IMR-90 (cell line): ENCODE results near the gene SYNRG. TPM values are rescaled to one million over a fixed set of nuclear protein-coding genes. Genes with fewer than 3 reads are reported as not detected.

Source experiments
- ATAC-seq: fragments of 200-7000 bp; cut with Tn5 transposase; 2 replicates; pipeline ENCODE4 v1.9.1; 2020; ENCODE audit warnings: low read depth, mild to moderate bottlenecking, moderate library complexity
- BruUV-seq: library from RNA; stranded (reverse); fragments of 400-500 nt; replicated peaks from 2 replicates; lab custom pipeline; 2021; lab: Mats Ljungman, UMichigan
- CTCF ChIA-PET: fragments of 300-600 bp; formaldehyde crosslinking; extraction: SDS; loops from one replicate; lab custom pipeline; 2021; ENCODE audit warnings: antibody characterized with exemption; lab: Yijun Ruan, JAX
- POLR2A ChIA-PET: fragments of 300-600 bp; sonication (Branson Sonifier 250); formaldehyde crosslinking; loops from one replicate; lab custom pipeline; 2022; ENCODE audit warnings: antibody characterized with exemption; ENCODE audit not compliant: unreplicated experiment; lab: Charles Lee
- DNase-seq: peaks from one replicate; pipeline ENCODE4 v3.0.0; 2013
- H2AFZ ChIP-seq: replicated peaks from 2 replicates; pipeline ENCODE3; 2013; ENCODE audit warnings: low read length, mild to moderate bottlenecking; ENCODE audit not compliant: poor library complexity
- H2AK5ac ChIP-seq: 2 replicates; pipeline ENCODE4 v1.6.1; 2013; ENCODE audit warnings: low read depth, low read length, inconsistent platforms
- H2AK9ac ChIP-seq: replicated peaks from 2 replicates; pipeline ENCODE3; 2013; ENCODE audit warnings: mild to moderate bottlenecking, low read depth, low read length, moderate library complexity; ENCODE audit not compliant: poor library complexity
- H2BK120ac ChIP-seq: 2 replicates; pipeline ENCODE4 v1.6.1; 2013; ENCODE audit warnings: low read depth, low read length, inconsistent platforms
- H2BK15ac ChIP-seq: 3 replicates; pipeline ENCODE4 v1.6.1; 2013; ENCODE audit warnings: low read depth, low read length, inconsistent platforms
- H2BK20ac ChIP-seq: 2 replicates; pipeline ENCODE4 v1.6.1; 2013; ENCODE audit warnings: low read depth, mild to moderate bottlenecking, inconsistent platforms, low read length, moderate library complexity
- H2BK5ac ChIP-seq: 2 replicates; pipeline ENCODE4 v1.6.1; 2013; ENCODE audit warnings: mild to moderate bottlenecking, low read depth, low read length, inconsistent platforms; ENCODE audit not compliant: poor library complexity, severe bottlenecking
- H3K14ac ChIP-seq: replicated peaks from 2 replicates; pipeline ENCODE4 v1.6.1; 2013; ENCODE audit warnings: low read depth, low read length, inconsistent platforms
- H3K18ac ChIP-seq: 2 replicates; pipeline ENCODE4 v1.6.1; 2013; ENCODE audit warnings: low read depth, low read length, control low read depth
- H3K23ac ChIP-seq: 2 replicates; pipeline ENCODE4 v1.6.1; 2013; ENCODE audit warnings: low read depth, low read length, inconsistent platforms
- H3K27ac ChIP-seq: 2 replicates; pipeline ENCODE4 v1.5.1; 2013; ENCODE audit warnings: mild to moderate bottlenecking, control low read depth, low read length; ENCODE audit not compliant: insufficient read depth
- H3K27me3 ChIP-seq: 2 replicates; pipeline ENCODE4 v1.6.1; 2013; ENCODE audit warnings: low read length; ENCODE audit not compliant: control insufficient read depth, insufficient read depth
- H3K36me3 ChIP-seq: 2 replicates; pipeline ENCODE4 v1.6.1; 2013; ENCODE audit warnings: low read length, mixed read lengths; ENCODE audit not compliant: control insufficient read depth, insufficient read depth
- H3K4ac ChIP-seq: 2 replicates; pipeline ENCODE4 v1.6.1; 2013; ENCODE audit warnings: low read depth, low read length, inconsistent platforms
- H3K4me1 ChIP-seq: 2 replicates; pipeline ENCODE4 v1.6.1; 2013; ENCODE audit warnings: low read length, mixed read lengths; ENCODE audit not compliant: control insufficient read depth, insufficient read depth
- H3K4me2 ChIP-seq: 2 replicates; pipeline ENCODE4 v1.6.1; 2013; ENCODE audit warnings: low read depth, mild to moderate bottlenecking, control low read depth, low read length, moderate library complexity
- H3K4me3 ChIP-seq: 2 replicates; pipeline ENCODE4 v1.5.1; 2013; ENCODE audit warnings: low read depth, mild to moderate bottlenecking, control low read depth, low read length, moderate library complexity; ENCODE audit not compliant: insufficient read depth
- H3K56ac ChIP-seq: 2 replicates; pipeline ENCODE4 v1.6.1; 2013; ENCODE audit warnings: low read length, inconsistent platforms; ENCODE audit not compliant: insufficient read depth; ENCODE audit errors: extremely low read depth
- H3K79me1 ChIP-seq, 2 experiments: 2 replicates each; pipeline ENCODE4 v1.6.1; 2013; ENCODE audit warnings: low read length in 2 of 2, inconsistent platforms in 1 of 2, low read depth in 1 of 2
- H3K9ac ChIP-seq: 2 replicates; pipeline ENCODE4 v1.6.1; 2013; ENCODE audit warnings: low read depth, low read length, control low read depth
- H3K9me1 ChIP-seq: 2 replicates; pipeline ENCODE4 v1.6.1; 2013; ENCODE audit warnings: low read length, inconsistent platforms; ENCODE audit not compliant: insufficient read depth
- H3K9me3 ChIP-seq: 2 replicates; pipeline ENCODE4 v1.6.1; 2013; ENCODE audit warnings: low read length; ENCODE audit not compliant: control insufficient read depth, insufficient read depth
- H4K20me1 ChIP-seq: 2 replicates; pipeline ENCODE4 v1.6.1; 2013; ENCODE audit warnings: low read length, inconsistent platforms; ENCODE audit not compliant: insufficient read depth
- H4K5ac ChIP-seq: 2 replicates; pipeline ENCODE4 v1.6.1; 2013; ENCODE audit warnings: mild to moderate bottlenecking, low read depth, low read length, control low read depth
- H4K8ac ChIP-seq, 2 experiments: 2 replicates each; pipeline ENCODE4 v1.6.1; 2013; ENCODE audit warnings: low read depth in 2 of 2, low read length in 2 of 2, control low read depth in 1 of 2, inconsistent platforms in 1 of 2
- H4K91ac ChIP-seq: 2 replicates; pipeline ENCODE4 v1.6.1; 2013; ENCODE audit warnings: low read depth, low read length, inconsistent platforms; ENCODE audit not compliant: insufficient read depth
- FOS ChIP-seq: fragments of 150-350 bp; IDR thresholded peaks from 2 replicates; pipeline ENCODE4 v1.6.1; 2016; ENCODE audit warnings: low read depth, low read length
- POLR2A ChIP-seq: IDR thresholded peaks from 2 replicates; pipeline ENCODE4 v1.6.1; 2012; ENCODE audit warnings: mild to moderate bottlenecking, low read depth, low read length
- RAD21 ChIP-seq: IDR thresholded peaks from 2 replicates; pipeline ENCODE4 v1.6.1; 2012; ENCODE audit warnings: low read length, improper control_type of control experiment
- WGBS, 2 experiments: methylation state at CpG; one replicate each; pipeline versions ENCODE4 v1.1.5 to v1.1.7; 2013; ENCODE audit warnings: missing lambda C conversion rate in 2 of 2; ENCODE audit not compliant: insufficient read length in 1 of 2; ENCODE audit errors: extremely low coverage in 2 of 2; 5-methylcytosine and 5-hydroxymethylcytosine counted together
- dilution Hi-C: fragments of 300-500 bp; cut with HindIII; formaldehyde crosslinking; loops from one replicate; pipeline ENCODE4 v1.14.3; 2018; ENCODE audit warnings: low sequenced_read_pairs; ENCODE audit not compliant: unreplicated experiment
- in situ Hi-C: fragments of 300-500 bp; cut with MboI; formaldehyde crosslinking; loops from 3 replicates; pipeline ENCODE4 v1.14.3; 2019; ENCODE audit warnings: low sequenced_read_pairs, inconsistent platforms, mixed read lengths
- intact Hi-C: fragments of 100-400 bp; cut with micrococcal nuclease; formaldehyde crosslinking; loops from 2 replicates; pipeline ENCODE4 v1.10.0; 2022
- microRNA-seq, 2 experiments: library from miRNA; stranded (forward) in 1 of 2; unstranded in 1 of 2; fragments of 10-50 nt in 1 of 2; fragments of <30 nt in 1 of 2; gene quantifications in 1 of 2; microRNA quantifications in 1 of 2; one replicate each; pipeline versions ENCODE3 to v1.1.0; 2013 to 2020; ENCODE audit not compliant: insufficient read depth in 1 of 2, insufficient read length in 1 of 2, unreplicated experiment in 1 of 2
- polyA plus RNA-seq, 3 experiments: library from polyadenylated mRNA; depleted of rRNA; stranded (reverse); fragments of >200 nt; gene quantifications; 2 replicates each; pipeline ENCODE4 v1.2.3, GENCODE V29; 2012; ENCODE audit warnings: low replicate concordance in 1 of 3
- small RNA-seq, 5 experiments: library from RNA; depleted of rRNA; stranded (forward); fragments of <200 nt; gene quantifications; one replicate each; pipeline ENCODE3, GENCODE V24; 2012
- total RNA-seq: library from RNA; depleted of rRNA; stranded (reverse); fragments of >200 nt; gene quantifications from 2 replicates; pipeline ENCODE4 v1.2.3, GENCODE V29; 2012; rRNA removed
- TF ChIP-seq, protein P1 (sequence below): fragments of 150-350 bp; IDR thresholded peaks from 2 replicates; pipeline ENCODE4 v1.6.1; 2017; ENCODE audit warnings: mild to moderate bottlenecking, antibody characterized with exemption, low read length, low read depth
- TF ChIP-seq, protein P2 (sequence below): conservative IDR thresholded peaks from 2 replicates; pipeline ENCODE4 v1.5.1; 2012; ENCODE audit warnings: mild to moderate bottlenecking, low read depth, low read length, improper control_type of control experiment

The SYNRG gene
- total and polyA plus RNA-seq, 2 of the 4 experiments (the other 2 are of a cell fraction), result 11.7 to 15.2 TPM

DNA sequence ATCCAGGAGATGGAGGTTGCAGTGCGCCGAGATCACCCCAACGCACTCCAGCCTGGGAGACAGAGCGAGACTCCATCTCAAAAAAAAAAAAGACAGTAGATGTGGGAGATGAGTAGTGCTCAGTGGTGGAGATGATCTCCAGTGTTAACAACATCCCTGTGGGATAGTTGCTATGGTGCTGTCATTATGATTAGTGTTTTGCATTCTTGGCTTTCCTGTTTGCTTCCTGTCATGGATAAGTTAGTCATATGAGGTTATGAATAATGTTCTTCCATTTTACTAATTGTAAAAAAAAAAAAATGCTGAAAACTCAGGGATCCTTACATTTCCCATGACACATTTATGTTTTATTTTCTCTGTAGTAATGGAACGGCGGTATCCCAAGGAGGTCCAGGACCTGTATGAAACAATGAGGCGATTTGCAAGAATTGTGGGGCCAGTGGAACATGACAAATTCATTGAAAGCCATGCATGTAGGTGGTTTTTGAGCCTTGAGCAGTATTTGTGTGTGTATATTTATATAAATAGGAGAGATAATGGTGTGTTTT, 144.1 kb downstream of the SYNRG start:
- Histone ChIP-seq H3K36me3 (peaks cover 14% of the 10 kb centered on the region), H2BK5ac (no peak overlapping the region), H3K14ac (no peak overlapping the region), H3K18ac (no peak overlapping the region), H3K27ac (no peak overlapping the region), H3K79me1 (peaks cover 3 to 5% of the 10 kb centered on the region in 2 experiments; a peak in 2 of 4 replicates), H3K23ac (no peak overlapping the region), H2BK20ac (no peak overlapping the region), H3K4ac (no peak overlapping the region), H2BK120ac (no peak overlapping the region), H2AK9ac (no peak overlapping the region), H2BK15ac (no peak overlapping the region), H3K4me1 (no peaks in the 10 kb centered on the region), H4K20me1 (no peaks in the 10 kb centered on the region), H3K4me3 (no peak overlapping the region), H4K91ac (no peak overlapping the region), H4K8ac (no peak overlapping the region), H3K27me3 (no peaks in the 10 kb centered on the region), H2AFZ (no peak overlapping the region), H4K5ac (no peak overlapping the region), H3K9me3 (no peaks in the 10 kb centered on the region), H3K9ac (no peak overlapping the region), H3K56ac (no peak overlapping the region), H3K4me2 (no peak overlapping the region), H3K9me1 (peaks cover 5% of the 10 kb centered on the region; the same call in 1 of the 2 replicates), H2AK5ac (no peak overlapping the region)
- POLR2A ChIA-PET, result no interaction called here
- DNase-seq (peak; percentile 72), ATAC-seq (peak; percentile 29; the same call in 1 of the 2 replicates)
- TF ChIP-seq POLR2A, result no peak
- no peak for TF ChIP-seq RAD21
- TF ChIP-seq, protein P1, sequence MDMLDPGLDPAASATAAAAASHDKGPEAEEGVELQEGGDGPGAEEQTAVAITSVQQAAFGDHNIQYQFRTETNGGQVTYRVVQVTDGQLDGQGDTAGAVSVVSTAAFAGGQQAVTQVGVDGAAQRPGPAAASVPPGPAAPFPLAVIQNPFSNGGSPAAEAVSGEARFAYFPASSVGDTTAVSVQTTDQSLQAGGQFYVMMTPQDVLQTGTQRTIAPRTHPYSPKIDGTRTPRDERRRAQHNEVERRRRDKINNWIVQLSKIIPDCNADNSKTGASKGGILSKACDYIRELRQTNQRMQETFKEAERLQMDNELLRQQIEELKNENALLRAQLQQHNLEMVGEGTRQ, result no peak
- no peak for TF ChIP-seq FOS
- TF ChIP-seq, protein P2, sequence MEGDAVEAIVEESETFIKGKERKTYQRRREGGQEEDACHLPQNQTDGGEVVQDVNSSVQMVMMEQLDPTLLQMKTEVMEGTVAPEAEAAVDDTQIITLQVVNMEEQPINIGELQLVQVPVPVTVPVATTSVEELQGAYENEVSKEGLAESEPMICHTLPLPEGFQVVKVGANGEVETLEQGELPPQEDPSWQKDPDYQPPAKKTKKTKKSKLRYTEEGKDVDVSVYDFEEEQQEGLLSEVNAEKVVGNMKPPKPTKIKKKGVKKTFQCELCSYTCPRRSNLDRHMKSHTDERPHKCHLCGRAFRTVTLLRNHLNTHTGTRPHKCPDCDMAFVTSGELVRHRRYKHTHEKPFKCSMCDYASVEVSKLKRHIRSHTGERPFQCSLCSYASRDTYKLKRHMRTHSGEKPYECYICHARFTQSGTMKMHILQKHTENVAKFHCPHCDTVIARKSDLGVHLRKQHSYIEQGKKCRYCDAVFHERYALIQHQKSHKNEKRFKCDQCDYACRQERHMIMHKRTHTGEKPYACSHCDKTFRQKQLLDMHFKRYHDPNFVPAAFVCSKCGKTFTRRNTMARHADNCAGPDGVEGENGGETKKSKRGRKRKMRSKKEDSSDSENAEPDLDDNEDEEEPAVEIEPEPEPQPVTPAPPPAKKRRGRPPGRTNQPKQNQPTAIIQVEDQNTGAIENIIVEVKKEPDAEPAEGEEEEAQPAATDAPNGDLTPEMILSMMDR, result no peak
- dilution Hi-C loops (no loop called here), intact Hi-C loops (no loop called here), in situ Hi-C loops (no loop called here)
- CTCF ChIA-PET, result interaction anchor here (0.6 kb wide), 1 partner anchor 14 kb away, joined by 3 read pairs; no protein-coding TSS in a partner anchor
- no CpG with 5 or more reads among the region's 7 CpGs for WGBS, 2 experiments
- no TSS peak for BruUV-seq

Small RNA genes within 50 kb of the gene (microRNA-seq; reads per million reads assigned to microRNA genes)
- 0 reads per million in 2 experiments for gene MIR378J

Small RNA genes within 50 kb of the gene (small RNA-seq; reads per million reads assigned to genes)
- gene MIR378J, result 0 reads per million in 5 experiments

Other genes with a start within 250 kb of the SYNRG start
- gene C17orf78, start 233.4 kb downstream of the SYNRG start, total RNA-seq, result not detected in 2 replicates
- gene C17orf78, start 233.4 kb downstream of the SYNRG start, polyA plus RNA-seq (2012; rRNA removed), result not detected in 2 replicates
- gene ACACA, start 202.6 kb downstream of the SYNRG start, total RNA-seq, result 35.3 and 39.1 TPM in 2 replicates
- gene ACACA, start 202.6 kb downstream of the SYNRG start, polyA plus RNA-seq (2012; rRNA removed), result 19.7 and 21.3 TPM in 2 replicates
- gene TADA2A, start 202.5 kb downstream of the SYNRG start, total RNA-seq, result 17.2 and 19.7 TPM in 2 replicates
- 9.0 and 13.1 TPM in 2 replicates for gene TADA2A, start 202.5 kb downstream of the SYNRG start, polyA plus RNA-seq (2012; rRNA removed)
- gene DUSP14, start 119.5 kb downstream of the SYNRG start, total RNA-seq, result 97.5 and 102 TPM in 2 replicates
- gene DUSP14, start 119.5 kb downstream of the SYNRG start, polyA plus RNA-seq (2012; rRNA removed), result 126 and 127 TPM in 2 replicates
- gene DDX52, start 34.0 kb upstream of the SYNRG start, total RNA-seq, result 26.7 and 32.2 TPM in 2 replicates
- 11.2 and 12.5 TPM in 2 replicates for gene DDX52, start 34.0 kb upstream of the SYNRG start, polyA plus RNA-seq (2012; rRNA removed)
- not detected in 2 replicates for gene HNF1B, start 135.6 kb upstream of the SYNRG start, total RNA-seq
- not detected in 2 replicates for gene HNF1B, start 135.6 kb upstream of the SYNRG start, polyA plus RNA-seq (2012; rRNA removed)